HepG2 (cell line): ENCODE measurements around the gene DDX17. TPM values are rescaled to one million over a fixed set of nuclear protein-coding genes. Genes with fewer than 3 reads are reported as not detected.
A peak's percentile ranks its signal among the peaks of the same experiment; 100 is the strongest.

Experiments used
- ADNP ChIP-seq: sonication (generic); formaldehyde crosslinking; IDR thresholded peaks from 2 replicates; pipeline ENCODE4 v1.4.0; 2020; ENCODE audit warnings: missing genetic modification reagents
- ATF4 ChIP-seq, 2 experiments: fragments of 450-650 bp in 1 of 2; sonication (generic) in 1 of 2; formaldehyde crosslinking; IDR thresholded peaks; 2 replicates each; pipeline versions ENCODE4 v1.5.0 to v1.8.0; 2020 to 2022; ENCODE audit warnings: mild to moderate bottlenecking in 1 of 2, missing genetic modification reagents in 1 of 2
- ELF1 ChIP-seq: sonication (generic); formaldehyde crosslinking; IDR thresholded peaks from 2 replicates; pipeline ENCODE4 v1.4.0; 2020; ENCODE audit warnings: missing genetic modification reagents
- FOXA3 ChIP-seq: IDR thresholded peaks from 2 replicates; pipeline ENCODE4 v1.6.1; 2016; ENCODE audit warnings: missing genetic modification reagents, missing compliant biosample characterization
- HNF1B ChIP-seq: sonication (generic); formaldehyde crosslinking; IDR thresholded peaks from 2 replicates; pipeline ENCODE4 v1.5.1; 2020; ENCODE audit warnings: mild to moderate bottlenecking, moderate library complexity, missing genetic modification reagents
- HNF4A ChIP-seq: sonication (generic); formaldehyde crosslinking; IDR thresholded peaks from 2 replicates; pipeline ENCODE4 v1.4.0; 2020; ENCODE audit warnings: missing genetic modification reagents
- HNRNPL ChIP-seq: fragments of 200-400 bp; formaldehyde crosslinking; IDR thresholded peaks from 2 replicates; pipeline ENCODE4 v1.6.1; 2017; ENCODE audit warnings: mild to moderate bottlenecking, low read depth, low read length
- HOMEZ ChIP-seq: IDR thresholded peaks from 2 replicates; pipeline ENCODE4 v1.6.1; 2016; ENCODE audit warnings: low read depth
- IKZF4 ChIP-seq: sonication (generic); formaldehyde crosslinking; IDR thresholded peaks from 2 replicates; pipeline ENCODE4 v1.5.1; 2020; ENCODE audit warnings: borderline replicate concordance, mild to moderate bottlenecking, low read depth, missing genetic modification reagents; ENCODE audit errors: not compliant biosample characterization
- IRF2 ChIP-seq: IDR thresholded peaks from 2 replicates; pipeline ENCODE4 v1.6.1; 2018; ENCODE audit warnings: missing genetic modification reagents, missing compliant biosample characterization
- PRDM10 ChIP-seq: sonication (generic); formaldehyde crosslinking; IDR thresholded peaks from 2 replicates; pipeline ENCODE4 v1.4.0; 2020; ENCODE audit warnings: low read depth, missing genetic modification reagents
- RBM22 ChIP-seq: fragments of 200-400 bp; formaldehyde crosslinking; optimal IDR thresholded peaks from 2 replicates; pipeline ENCODE3; 2017; ENCODE audit warnings: mild to moderate bottlenecking, low read length, moderate library complexity
- SALL1 ChIP-seq: sonication (generic); formaldehyde crosslinking; IDR thresholded peaks from 2 replicates; pipeline ENCODE4 v1.8.0; 2022; ENCODE audit warnings: mild to moderate bottlenecking, missing genetic modification reagents
- SPEN ChIP-seq: sonication (generic); formaldehyde crosslinking; IDR thresholded peaks from 2 replicates; pipeline ENCODE4 v1.5.1; 2020; ENCODE audit warnings: low read depth, mild to moderate bottlenecking, missing genetic modification reagents
- TIGD3 ChIP-seq: sonication (generic); formaldehyde crosslinking; IDR thresholded peaks from 2 replicates; pipeline ENCODE4 v1.5.1; 2020; ENCODE audit warnings: mild to moderate bottlenecking, missing genetic modification reagents, borderline replicate concordance
- U2AF2 ChIP-seq: fragments of 200-400 bp; formaldehyde crosslinking; IDR thresholded peaks from 2 replicates; pipeline ENCODE4 v1.6.1; 2017; ENCODE audit warnings: low read depth, mild to moderate bottlenecking, low read length
- ZMYM4 ChIP-seq: sonication (generic); formaldehyde crosslinking; IDR thresholded peaks from 2 replicates; pipeline ENCODE4 v1.8.1; 2023; ENCODE audit warnings: mild to moderate bottlenecking, missing genetic modification reagents
- ZNF547 ChIP-seq: sonication (generic); formaldehyde crosslinking; IDR thresholded peaks from 2 replicates; pipeline ENCODE4 v1.5.1; 2020; ENCODE audit warnings: mild to moderate bottlenecking, missing genetic modification reagents
- ZNF780A ChIP-seq: sonication (generic); formaldehyde crosslinking; IDR thresholded peaks from 2 replicates; pipeline ENCODE4 v1.8.0; 2022; ENCODE audit warnings: mild to moderate bottlenecking, missing genetic modification reagents, moderate library complexity
- polyA plus RNA-seq, 8 experiments: library from polyadenylated mRNA; depleted of rRNA in 3 of 8; stranded (reverse) in 7 of 8; unstranded in 1 of 8; fragments of >200 nt; fragmentation: Illumina TruSeq in 4 of 8; extraction: Trizol in 4 of 8; gene quantifications; 2 replicates each; pipeline versions ENCODE4 v1.2.1 to v1.2.3, GENCODE V29; 2011 to 2016; ENCODE audit warnings: low read depth in 4 of 8, missing spikeins in 1 of 8, mixed read lengths in 1 of 8; ENCODE audit not compliant: insufficient read depth in 1 of 8
- total RNA-seq, 5 experiments: library from RNA; depleted of rRNA; stranded (reverse); fragments of >200 nt; fragmentation: Illumina TruSeq; extraction: Trizol; gene quantifications; 2 replicates each; pipeline ENCODE4 v1.2.3, GENCODE V29; 2016; ENCODE audit warnings: low read depth in 1 of 5

Gene DDX17
- total and polyA plus RNA-seq, 2 of the 13 experiments (the other 11 are each of a cell fraction or from before 2014, with no cell fraction given), result 238 to 344 TPM

- TF ChIP-seq TIGD3, result no peak
- TF ChIP-seq ZNF780A (CRISPR knock-in tag), result no peak
- peak; percentile 44 for TF ChIP-seq IKZF4 (CRISPR knock-in tag)
- no peak for TF ChIP-seq ATF4 (CRISPR knock-in tag; IDR thresholded peaks at IDR 0.05)
- peak; percentile 57; the same call in 1 of the 2 replicates for TF ChIP-seq ELF1 (CRISPR knock-in tag)
- peak; percentile 58; the same call in 1 of the 2 replicates for TF ChIP-seq ZMYM4 (CRISPR knock-in tag)
- no peak for TF ChIP-seq HOMEZ (CRISPR knock-in tag)
- TF ChIP-seq FOXA3, result 0 out of 2 replicates have a peak, but pooled peaks have one; percentile 23
- TF ChIP-seq SPEN (CRISPR knock-in tag), result no peak
- TF ChIP-seq SALL1 (CRISPR knock-in tag), result peak; percentile 71
- TF ChIP-seq IRF2 (CRISPR knock-in tag), result 0 out of 2 replicates have a peak, but pooled peaks have one; percentile 44
- TF ChIP-seq ZNF547, result peak; percentile 25; the same call in 1 of the 2 replicates
- 0 out of 2 replicates have a peak, but pooled peaks have one; percentile 15 for TF ChIP-seq ADNP (CRISPR knock-in tag)
- peak; percentile 99 for TF ChIP-seq PRDM10 (CRISPR knock-in tag)
- peak; percentile 90 for TF ChIP-seq RBM22
- 0 out of 2 replicates have a peak, but pooled peaks have one; percentile 17 for TF ChIP-seq HNF4A
- 0 out of 2 replicates have a peak, but pooled peaks have one; percentile 53 for TF ChIP-seq HNRNPL
- TF ChIP-seq HNF1B (CRISPR knock-in tag), result peak; percentile 68
- TF ChIP-seq U2AF2, result peak; percentile 93
These were observed 44.6 kb downstream of the DDX17 start (continued) for GRCh38 chr22:38461414-38462081.
